ENCODE data around the gene WWP2.
"Not testable (repeated sequence)": the region's sequence is repeated elsewhere in the genome, so short reads cannot be mapped to it uniquely, and the experiment has no call there.

- not testable (repeated sequence) for TF ChIP-seq CTCF (IDR thresholded peaks at IDR 0.05; ENCODE audit: poor library complexity, severe bottlenecking); EP300 (conservative IDR thresholded peaks at IDR 0.05; ENCODE audit: poor library complexity, severe bottlenecking); MXI1 (conservative IDR thresholded peaks at IDR 0.05; ENCODE audit: poor library complexity, severe bottlenecking); SMC3 (conservative IDR thresholded peaks at IDR 0.05; ENCODE audit: poor library complexity); REST (IDR thresholded peaks at IDR 0.05; ENCODE audit: borderline replicate concordance); EZH2 (IDR thresholded peaks at IDR 0.05; ENCODE audit: borderline replicate concordance, insufficient read depth, low read length, poor library complexity, severe bottlenecking); RAD21 (conservative IDR thresholded peaks at IDR 0.05); TAF1 (IDR thresholded peaks at IDR 0.05; ENCODE audit: low read depth); POLR2AphosphoS5 (IDR thresholded peaks at IDR 0.05)
These were observed 53.2 kb downstream of the WWP2 start for GRCh38 chr16:69815216-69815883.
